Measurements from ENCODE around the gene FAM114A1.
A peak's percentile ranks its signal among the peaks of the same experiment; 100 is the strongest.
"Not testable (repeated sequence)": the region's sequence is repeated elsewhere in the genome, so short reads cannot be mapped to it uniquely, and the experiment has no call there.

Gene FAM114A1

DNA sequence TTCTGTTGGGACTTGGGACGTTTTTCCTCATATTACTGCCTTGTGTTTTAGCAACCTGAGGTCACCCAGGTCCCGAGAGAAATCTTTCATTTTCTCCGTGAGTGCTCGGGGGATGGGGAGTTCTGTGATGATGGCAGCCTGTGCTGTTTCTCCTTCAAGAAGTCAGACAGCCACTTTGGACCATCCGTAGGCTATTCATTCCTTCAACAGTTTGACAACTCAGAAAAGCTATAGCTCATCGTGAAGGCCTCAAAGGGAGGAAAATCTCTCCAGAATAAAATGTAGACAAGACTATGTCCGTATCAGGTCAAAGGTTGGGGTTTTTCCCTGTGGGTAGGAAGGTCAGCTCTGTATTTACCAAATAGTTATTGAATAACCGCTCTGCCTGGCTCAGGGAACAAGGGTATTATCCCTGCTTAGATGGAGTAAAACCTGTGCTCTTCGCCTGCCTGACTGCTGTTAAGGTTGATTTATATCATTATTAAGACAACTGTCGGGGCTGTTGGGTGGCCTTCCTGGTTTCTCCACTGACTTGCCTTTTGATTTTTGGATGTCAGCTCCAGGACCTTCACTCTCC, 36.6 kb downstream of the FAM114A1 start:
- peak; percentile 54 for DNase-seq (ENCODE audit: low spot score)

DNA sequence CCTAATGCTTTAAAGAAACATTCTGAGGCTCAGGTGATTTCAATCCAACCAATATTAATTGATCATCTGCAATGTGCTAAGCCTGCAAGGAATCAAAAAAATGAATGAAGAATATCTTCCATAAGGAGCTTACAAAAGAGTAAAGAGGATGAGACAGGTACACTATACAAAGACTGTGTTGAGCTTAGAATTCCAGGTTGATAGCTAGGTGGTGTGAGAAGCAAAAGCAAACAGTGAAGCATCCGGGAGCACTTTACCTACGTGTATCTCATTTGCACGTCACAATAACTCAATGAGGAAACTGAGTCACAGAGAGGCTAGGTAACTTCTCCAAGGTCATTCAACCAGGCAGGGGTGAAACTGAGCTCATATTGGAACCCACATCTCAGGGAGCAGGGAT, 37.1 kb downstream of the FAM114A1 start:
- no peak for DNase-seq (ENCODE audit: low spot score)

DNA sequence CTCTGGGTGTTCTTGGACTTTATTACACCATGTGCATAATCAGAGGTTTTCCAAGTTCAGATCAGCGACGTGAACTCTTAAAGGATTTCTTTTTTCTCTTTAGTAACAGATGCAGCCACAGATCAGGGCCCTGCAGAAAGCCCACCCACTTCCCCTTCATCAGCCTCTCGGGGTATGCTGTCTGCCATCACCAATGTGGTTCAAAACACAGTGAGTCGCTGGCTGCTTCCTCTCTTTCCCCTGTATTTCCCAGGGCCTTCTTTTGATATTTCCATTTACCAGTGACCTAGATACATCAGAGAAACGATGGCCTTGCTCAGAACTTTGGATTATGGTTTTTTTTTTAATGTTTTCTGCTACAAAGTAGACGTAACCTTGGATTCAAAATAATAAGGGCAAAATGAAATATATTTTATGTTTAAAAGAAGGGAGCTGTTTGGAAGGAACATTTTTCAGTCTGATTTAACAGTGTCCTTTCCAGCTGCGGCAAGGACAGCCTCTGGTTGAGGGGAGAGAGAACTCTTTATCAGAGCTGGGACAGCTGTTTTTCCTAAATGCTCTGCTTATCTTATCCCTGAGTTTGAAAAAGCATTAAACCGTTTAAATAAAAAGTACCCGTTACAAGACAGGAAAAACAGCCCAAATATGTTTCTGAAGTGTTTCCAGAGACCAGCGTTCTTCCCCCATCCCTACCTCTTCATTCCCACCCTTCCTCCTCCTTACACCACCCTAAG, 38.2 kb downstream of the FAM114A1 start:
- DNase-seq (ENCODE audit: low spot score): no peak

DNA sequence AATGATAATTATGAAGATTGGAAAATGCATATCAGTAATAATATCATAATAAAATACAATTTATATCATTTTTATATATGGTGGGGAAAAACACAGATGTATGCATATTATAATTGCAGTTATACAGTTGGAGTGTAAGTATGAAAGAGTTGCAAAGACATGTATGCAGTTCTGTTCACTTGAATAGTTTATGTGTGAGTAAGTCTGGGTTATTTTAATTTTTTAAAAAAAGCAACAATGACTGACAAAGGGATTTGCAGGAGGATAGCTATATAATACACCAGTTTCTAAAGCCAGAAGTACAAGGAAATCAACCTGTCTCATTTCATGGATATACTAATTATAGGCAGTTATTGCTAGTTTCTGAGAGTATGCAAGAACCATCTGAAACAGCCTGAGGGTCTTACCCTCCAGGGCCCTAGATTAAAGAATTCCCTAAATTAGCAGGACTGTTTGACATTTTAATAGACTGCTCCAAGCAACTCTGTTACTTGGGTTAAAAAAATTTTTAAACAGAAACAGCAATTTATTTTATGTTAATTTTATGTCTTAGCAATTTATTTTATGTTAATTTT, 40.2 kb downstream of the FAM114A1 start:
- no peak for DNase-seq (ENCODE audit: low spot score)

DNA sequence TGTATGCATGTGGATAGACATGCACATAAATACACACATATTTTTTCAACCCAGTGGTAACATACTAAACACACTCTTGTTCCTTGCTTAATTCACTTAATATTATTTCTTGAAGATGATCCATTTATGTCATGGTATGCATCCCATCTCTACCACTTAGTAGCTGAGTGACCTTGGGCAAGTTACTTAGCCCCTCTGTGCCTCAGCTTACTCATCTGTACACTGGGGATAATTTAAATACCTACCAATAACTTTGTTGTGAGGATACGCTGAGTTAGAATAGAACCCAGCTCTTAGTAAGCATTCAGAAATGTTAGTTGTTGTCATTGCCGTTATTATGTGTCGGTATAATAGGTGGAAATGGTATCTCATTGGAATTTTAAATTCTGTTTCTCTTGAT, 41.4 kb downstream of the FAM114A1 start:
- DNase-seq (ENCODE audit: low spot score): no peak

DNA sequence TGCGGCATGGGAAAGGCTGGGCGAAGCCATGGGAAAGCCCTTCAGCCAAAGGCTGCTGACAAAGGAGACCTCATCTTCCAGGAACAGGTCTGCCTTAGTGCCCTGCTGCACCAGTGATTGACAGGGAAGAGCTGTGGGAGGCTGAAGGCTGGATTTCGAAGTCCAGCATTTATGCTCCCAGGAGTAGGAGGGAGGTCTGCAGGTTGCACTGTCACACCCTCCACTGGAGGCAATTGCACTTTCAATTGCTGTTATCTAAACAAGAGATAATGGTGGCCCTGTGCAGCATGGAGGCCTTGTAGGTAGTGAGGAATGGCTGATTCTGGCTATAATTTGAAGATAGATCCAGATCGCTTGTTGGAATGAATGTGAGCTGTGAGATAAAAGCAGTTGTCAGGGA, 43.7 kb downstream of the FAM114A1 start:
- no peak for DNase-seq (ENCODE audit: low spot score)

DNA sequence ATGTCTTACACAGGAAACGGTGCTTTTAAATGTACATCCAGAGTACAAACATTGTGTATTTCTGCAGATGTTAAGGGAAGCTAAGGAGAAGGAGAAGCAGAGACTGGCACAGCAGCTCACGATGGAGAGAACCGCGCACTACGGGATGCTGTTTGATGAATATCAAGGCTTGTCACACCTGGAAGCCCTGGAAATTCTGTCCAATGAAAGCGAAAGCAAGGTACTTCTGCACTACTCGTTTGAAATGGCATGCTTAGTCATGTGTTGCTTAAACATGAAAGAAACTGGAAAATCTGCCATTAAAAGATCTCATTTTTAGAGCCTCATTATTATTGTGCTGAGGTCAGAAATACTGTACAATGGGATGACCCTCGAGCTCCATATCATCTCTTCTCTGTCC, 47.2 kb downstream of the FAM114A1 start:
- DNase-seq (ENCODE audit: low spot score): no peak

DNA sequence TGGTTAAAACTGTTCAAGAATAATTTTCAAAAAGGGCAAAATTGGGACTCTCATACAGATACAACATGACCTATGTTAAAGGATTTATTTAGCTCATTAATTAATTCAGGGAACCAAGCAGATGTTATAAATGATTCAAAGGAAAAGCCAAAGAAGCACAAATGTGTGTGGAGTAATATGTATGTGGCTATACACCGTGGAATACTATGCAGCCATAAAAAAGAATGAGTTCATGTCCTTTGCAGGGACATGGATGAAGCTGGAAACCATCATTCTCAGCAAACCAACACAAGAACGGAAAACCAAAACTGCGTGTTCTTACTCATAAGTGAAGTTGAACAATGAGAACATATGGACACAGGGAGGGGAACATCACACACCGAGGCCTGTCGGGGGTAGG, 48.7 kb downstream of the FAM114A1 start:
- DNase-seq (ENCODE audit: low spot score): not testable (repeated sequence)

DNA sequence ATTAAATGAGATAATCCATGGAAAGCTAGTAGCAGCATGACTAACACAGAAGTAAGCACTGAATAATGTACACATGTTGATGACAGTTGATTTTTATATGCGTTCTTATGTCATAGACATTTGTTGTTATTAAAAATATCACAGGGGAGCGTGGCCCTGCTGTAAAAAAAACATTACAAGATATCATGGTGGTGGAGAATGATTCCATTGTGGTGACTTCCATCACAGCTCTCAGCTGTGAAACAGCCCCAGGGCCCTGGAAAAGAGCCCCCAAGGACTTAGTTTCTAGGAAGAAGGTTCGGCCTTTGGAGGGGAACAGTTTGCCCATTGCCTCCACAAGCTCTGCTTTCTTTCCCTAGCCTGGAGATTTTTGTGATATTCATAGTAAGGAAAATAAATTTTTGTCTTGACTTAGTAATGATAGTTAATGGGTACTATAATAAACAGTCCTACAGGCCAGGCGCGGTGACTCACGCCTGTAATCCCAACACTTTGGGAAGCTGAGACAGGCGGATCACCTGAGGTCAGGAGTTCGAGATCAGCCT, 49.9 kb downstream of the FAM114A1 start:
- no peak for DNase-seq (ENCODE audit: low spot score)

DNA sequence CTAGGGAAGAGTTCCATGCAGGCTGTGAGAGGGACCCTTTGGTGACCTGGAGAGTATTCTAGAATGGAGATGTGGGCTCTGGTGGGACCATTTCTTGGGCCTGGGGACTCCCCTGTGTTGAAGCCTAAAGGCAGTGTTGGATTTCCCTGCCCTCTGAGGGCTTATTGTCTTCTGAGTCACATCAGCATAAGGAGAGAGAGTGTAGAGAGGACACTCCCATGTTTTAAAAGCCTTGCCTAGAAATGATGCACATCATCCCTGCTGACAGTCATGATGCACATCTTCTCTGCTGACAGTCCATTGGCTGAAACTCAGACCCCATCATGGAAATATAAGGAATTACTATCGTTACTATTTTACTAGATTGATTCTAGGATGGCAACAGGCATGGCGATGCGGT, 51.9 kb downstream of the FAM114A1 start:
- no peak for DNase-seq (ENCODE audit: low spot score)

DNA sequence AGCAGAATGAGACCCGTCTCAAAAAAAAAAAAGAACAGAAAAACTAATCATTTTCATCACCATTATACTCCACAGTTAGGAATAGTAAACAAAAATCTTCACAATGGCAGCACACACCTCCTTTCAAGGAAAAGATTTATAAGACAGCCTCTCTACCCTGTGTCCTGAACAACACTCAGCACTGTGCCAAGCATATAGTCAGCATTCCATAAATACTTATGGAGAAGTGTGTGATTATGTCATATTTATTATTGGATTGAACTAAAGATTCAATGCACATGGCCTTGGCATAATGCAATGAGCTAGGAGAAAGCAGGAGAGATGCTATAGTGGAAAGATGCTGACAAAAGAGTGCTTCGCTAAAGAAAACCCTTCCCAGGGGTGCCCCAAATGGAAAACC, 52.6 kb downstream of the FAM114A1 start:
- DNase-seq (ENCODE audit: low spot score): no peak

DNA sequence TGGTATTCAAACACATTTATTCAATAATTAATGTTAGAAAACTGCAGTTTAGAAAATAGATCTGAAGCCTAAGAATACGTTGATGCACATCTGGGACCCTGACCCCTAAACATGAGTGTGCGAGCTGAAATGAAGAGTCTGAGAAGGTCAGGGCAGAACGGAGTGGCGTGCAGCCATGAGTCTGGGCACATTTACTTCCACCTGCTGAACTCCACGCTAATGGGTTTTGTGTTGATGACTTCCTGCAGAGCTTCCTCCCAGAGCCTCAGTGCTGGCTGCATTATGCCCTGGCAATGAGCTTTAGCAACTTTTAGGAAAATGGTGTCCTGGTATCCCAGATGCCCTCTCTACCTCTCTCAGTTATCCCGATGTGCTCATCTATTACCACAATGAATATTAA, 53.1 kb downstream of the FAM114A1 start:
- no peak for DNase-seq (ENCODE audit: low spot score)

DNA sequence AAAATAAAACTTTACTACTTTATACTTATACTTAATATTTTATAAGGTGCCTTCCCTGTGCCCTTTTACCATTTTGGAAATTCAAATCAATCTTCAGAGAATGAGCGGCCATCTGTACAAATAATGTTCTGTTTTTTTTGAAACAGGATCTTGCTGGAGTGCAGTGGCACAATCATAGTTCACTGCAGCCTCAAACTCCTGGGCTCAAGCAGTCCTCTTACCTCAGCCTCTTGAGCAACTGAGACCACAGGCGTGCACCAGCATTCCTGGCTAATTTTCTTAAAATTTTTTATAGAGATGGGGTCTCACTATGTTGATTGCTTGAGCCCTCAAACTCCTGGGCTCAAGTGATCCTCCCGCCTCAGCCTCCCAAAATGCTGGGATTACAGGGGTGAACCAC, 53.5 kb downstream of the FAM114A1 start:
- DNase-seq (ENCODE audit: low spot score): no peak

DNA sequence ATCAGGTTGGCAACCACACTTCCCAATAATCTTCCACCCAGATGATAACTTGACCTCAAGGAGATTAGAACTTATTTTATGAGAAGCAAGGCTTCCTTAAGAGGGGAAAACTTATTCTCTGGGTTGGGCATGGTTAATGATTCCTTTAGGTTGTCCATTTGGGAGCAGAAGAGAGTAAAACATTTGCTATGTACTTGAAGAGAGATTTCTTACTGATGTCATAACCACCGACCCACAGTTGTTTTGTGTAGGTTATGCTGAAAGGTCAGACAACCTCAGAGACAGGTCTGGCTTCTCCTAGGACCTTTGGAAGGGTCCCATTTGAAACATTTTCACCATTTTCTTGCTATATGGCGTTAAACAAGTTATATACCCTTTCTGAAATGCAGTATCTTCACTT, 56.1 kb downstream of the FAM114A1 start:
- no peak for DNase-seq (ENCODE audit: low spot score)

DNA sequence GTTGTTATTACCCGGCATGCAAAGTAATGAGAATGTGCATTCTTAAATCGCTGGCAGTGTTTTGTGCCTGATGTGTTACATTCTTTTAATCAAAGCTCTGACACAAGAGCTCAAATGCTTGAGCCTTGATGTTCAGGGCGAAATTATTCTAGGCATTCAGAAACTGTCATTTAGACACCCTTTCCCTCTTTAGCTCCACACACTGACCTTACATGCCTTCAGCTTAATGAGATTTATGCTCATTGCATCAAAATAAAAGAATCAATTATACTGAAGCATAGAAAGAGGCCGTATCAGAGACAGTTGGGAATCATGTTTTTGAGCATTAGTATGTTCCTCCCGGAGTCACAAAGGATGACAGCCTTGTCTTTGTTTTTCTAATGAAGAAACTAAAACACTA, 56.7 kb downstream of the FAM114A1 start:
- no peak for DNase-seq (ENCODE audit: low spot score)

DNA sequence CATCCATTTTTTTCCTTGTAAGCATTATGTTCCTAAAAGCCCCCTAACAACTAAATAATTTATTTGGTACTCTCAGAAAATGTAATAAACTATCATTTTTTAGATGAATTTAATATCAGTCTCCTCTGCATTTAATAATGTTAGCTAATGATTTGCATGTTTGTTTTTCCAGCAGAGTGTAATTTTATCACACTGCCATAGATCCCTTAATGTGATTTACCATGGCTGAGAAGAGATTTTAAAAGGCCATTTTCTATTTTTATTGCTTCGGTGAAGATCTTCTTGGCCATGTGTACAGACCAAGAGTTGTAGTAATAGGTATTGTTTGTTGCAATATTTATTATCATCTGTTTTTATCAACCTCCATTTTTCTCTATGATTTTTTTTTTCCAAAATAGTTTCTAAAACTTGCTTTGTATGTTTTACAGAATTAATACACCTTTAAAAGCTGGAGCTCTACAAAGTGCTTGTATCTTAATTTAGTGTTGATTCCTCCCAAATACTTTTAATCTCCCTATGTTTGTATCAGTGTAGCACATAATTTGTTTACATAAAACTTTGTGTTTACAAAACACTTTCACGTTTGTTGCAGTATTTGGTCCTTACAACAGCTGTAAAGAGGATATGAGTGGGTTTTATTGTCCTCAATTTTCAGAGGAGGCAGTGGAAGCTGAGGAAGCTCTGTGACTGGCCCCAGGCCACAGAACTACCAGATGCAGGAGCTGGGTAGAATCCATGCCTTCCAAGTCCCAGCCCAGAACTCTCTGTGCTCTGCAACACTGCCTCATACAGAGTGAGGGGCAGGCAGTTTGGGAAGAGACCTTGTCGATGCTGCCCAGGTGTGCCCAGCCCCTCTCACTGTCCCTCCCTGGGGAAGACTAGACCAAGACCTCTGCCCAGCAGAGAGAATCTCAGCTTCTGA, 58.1 kb downstream of the FAM114A1 start:
- DNase-seq (ENCODE audit: low spot score): no peak

DNA sequence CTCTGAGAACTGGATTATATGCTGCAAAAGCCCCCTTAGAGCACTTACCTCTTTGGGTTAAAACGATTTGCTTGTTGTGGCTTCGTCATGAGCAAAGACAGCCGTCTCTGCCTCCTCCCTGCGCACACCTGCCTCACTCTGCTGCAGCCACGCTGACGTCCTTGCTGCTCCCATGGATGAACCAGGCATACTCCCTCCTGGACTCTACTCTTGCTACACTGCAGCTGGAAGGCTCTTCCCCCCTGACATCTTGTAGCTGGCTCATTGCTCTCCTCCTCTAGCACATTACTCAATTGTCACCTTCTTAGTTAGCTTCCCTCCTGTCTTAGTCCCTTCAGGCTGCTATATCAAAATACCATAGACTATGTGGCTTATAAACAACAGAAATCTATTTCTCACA, 59.3 kb downstream of the FAM114A1 start:
- no peak for DNase-seq (ENCODE audit: low spot score)

DNA sequence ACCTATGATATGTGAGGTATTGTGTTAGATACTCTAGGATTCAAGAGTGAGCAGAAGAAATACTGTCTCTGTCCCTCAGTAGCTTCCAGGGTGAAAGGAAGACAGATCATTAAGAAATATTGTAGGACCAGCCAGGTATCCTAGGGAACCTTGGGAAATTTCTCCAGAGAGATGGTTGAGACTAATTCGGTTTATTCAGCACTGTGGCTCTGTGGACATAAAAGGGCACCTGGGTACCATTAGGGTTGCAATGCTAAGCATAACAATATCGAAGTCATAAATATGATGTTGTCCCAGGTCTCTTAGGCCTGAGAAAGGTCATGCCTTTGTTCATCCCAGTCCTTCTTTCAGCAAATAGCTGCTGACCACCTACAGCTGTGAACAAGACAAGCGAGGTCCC, 61.0 kb downstream of the FAM114A1 start:
- no peak for DNase-seq (ENCODE audit: low spot score)

DNA sequence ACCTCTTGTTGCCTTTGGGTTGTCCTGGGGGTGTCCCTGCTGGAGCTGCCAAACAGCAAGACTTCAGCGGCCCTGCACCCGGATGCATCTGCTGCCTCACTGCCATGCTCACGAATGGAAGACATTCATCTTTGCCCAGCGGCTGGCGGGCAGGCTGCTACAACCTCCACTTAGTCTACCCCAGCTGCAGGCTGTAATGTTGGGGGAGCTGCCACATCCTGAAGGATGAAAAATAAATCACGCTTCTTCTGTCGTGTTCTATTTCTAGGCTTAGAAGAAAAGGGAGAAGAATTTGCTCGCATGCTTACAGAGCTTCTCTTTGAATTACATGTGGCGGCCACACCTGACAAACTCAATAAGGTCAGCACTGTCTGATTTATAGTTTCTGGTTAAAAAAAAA, 61.4 kb downstream of the FAM114A1 start:
- no peak for DNase-seq (ENCODE audit: low spot score)

DNA sequence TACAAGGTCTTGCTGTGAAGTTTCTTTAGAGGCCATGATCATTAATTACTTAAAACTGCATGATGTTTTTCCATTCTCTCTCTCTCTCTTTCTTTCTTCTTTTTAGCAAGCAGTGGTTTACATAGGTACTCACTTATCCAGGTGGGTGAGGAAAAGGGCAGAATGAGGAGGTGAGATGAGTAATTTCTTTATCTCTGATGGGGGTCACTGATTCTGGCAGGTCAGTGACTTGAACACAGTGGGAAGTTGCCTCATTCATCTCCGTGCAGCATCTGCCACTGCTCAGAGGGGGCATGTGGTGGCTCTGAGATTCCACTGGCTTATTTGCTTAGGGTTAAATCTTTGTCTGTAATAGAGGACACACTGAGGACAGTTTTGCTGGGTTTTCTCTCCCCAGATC, 62.6 kb downstream of the FAM114A1 start:
- DNase-seq (ENCODE audit: low spot score): no peak

DNA sequence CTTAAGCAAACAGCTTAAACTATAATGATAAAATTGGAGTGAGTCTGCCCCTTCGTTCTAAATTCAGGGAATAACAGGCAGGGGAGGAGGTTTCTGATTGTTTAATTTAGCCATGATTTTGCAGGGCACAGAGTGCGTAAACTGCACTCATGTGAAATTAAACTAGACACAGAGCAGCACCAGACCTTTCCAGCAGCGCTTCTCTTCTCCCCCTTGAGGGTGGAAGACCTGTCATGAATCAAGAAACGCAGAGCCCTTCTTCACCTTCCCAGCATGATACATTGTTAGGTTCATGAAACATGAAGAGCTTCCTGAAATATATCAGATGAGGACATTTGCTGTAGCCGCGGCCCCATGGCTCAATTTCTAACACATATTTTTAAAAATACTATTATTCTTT, 63.1 kb downstream of the FAM114A1 start:
- no peak for DNase-seq (ENCODE audit: low spot score)

DNA sequence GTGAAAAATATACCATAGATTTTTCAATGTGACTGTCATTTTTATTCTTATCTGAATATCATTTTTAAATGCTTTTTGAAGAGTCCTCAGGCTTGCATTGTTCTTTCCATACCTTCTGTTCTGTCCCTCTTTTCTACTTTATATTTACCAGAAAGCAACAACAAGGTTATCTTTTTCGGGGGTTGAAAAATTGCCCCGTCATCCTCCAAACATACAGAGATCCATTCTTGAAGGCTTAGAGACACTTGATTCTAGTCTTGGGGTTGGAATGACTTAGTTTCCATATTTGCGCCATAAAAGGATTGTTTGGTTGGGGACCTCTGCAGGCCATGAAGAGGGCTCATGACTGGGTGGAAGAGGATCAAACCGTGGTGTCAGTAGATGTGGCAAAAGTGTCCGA, 63.5 kb downstream of the FAM114A1 start:
- no peak for DNase-seq (ENCODE audit: low spot score)
